CD14-positive monocyte (primary cell): ENCODE results near the gene CBX3. TPM values are rescaled to one million over a fixed set of nuclear protein-coding genes. Genes with fewer than 3 reads are reported as not detected.
A peak's percentile ranks its signal among the peaks of the same experiment; 100 is the strongest.

ENCODE experiments used
- DNase-seq, 3 donors: peaks; one replicate each; pipeline ENCODE4 v3.0.0-alpha.2; 2011 to 2022
- H2AFZ ChIP-seq: 2 replicates; pipeline ENCODE4 v1.6.0; 2012; ENCODE audit warnings: mild to moderate bottlenecking, low read depth, low read length, inconsistent platforms; ENCODE audit not compliant: insufficient read depth, poor library complexity, severe bottlenecking
- H3K27ac ChIP-seq, 2 donors: 1 replicate in 1 of 2; 2 replicates in 1 of 2; pipeline ENCODE4 v1.5.1; 2012 to 2013; ENCODE audit warnings: low read length in 2 of 2, control low read depth in 1 of 2, inconsistent platforms in 1 of 2, low read depth in 1 of 2, mild to moderate bottlenecking in 1 of 2
- H3K27me3 ChIP-seq, 2 donors: one replicate each; pipeline versions ENCODE4 v1.6.0 to v1.6.1; 2011 to 2013; ENCODE audit warnings: low read length in 2 of 2; ENCODE audit not compliant: control insufficient read depth in 2 of 2, insufficient read depth in 2 of 2
- H3K36me3 ChIP-seq, 2 donors: replicated peaks in 1 of 2; 1 replicate in 1 of 2; 2 replicates in 1 of 2; pipeline versions ENCODE4 v1.5.1 to v1.6.1; 2012 to 2013; ENCODE audit warnings: low read length in 2 of 2, control low read depth in 1 of 2, inconsistent platforms in 1 of 2, mild to moderate bottlenecking in 1 of 2; ENCODE audit not compliant: insufficient read depth in 2 of 2, control insufficient read depth in 1 of 2
- H3K4me1 ChIP-seq, 2 donors: 1 replicate in 1 of 2; 2 replicates in 1 of 2; pipeline versions ENCODE4 v1.5.1 to v1.6.1; 2012 to 2013; ENCODE audit warnings: low read length in 2 of 2, control low read depth in 1 of 2, inconsistent platforms in 1 of 2, mild to moderate bottlenecking in 1 of 2, moderate library complexity in 1 of 2; ENCODE audit not compliant: insufficient read depth in 2 of 2, control insufficient read depth in 1 of 2
- H3K4me2 ChIP-seq: replicated peaks from 2 replicates; pipeline ENCODE3; 2012; ENCODE audit warnings: low read length, moderate library complexity, mild to moderate bottlenecking; ENCODE audit not compliant: poor library complexity, severe bottlenecking; ENCODE audit errors: extremely low read depth
- H3K4me3 ChIP-seq, 3 experiments: fragments of 200-600 bp in 1 of 3; sonication (generic) in 1 of 3; replicated peaks in 1 of 3; 1 replicate in 2 of 3; 2 replicates in 1 of 3; pipeline ENCODE4 v1.5.1; 2011 to 2013; ENCODE audit warnings: low read length in 3 of 3, mild to moderate bottlenecking in 3 of 3, control low read depth in 2 of 3, low read depth in 2 of 3, inconsistent platforms in 1 of 3, moderate library complexity in 1 of 3
- H3K79me2 ChIP-seq: 2 replicates; pipeline ENCODE4 v1.6.0; 2012; ENCODE audit warnings: mild to moderate bottlenecking, control low read depth, inconsistent platforms, low read length, moderate library complexity; ENCODE audit not compliant: insufficient read depth
- H3K9ac ChIP-seq: 2 replicates; pipeline ENCODE4 v1.6.0; 2017; ENCODE audit warnings: low read length, mild to moderate bottlenecking; ENCODE audit not compliant: insufficient read depth, poor library complexity, severe bottlenecking
- H3K9me3 ChIP-seq, 2 donors: replicated peaks in 1 of 2; 1 replicate in 1 of 2; 2 replicates in 1 of 2; pipeline versions ENCODE4 v1.5.1 to v1.6.1; 2012 to 2013; ENCODE audit warnings: low read length in 2 of 2, control low read depth in 1 of 2; ENCODE audit not compliant: control insufficient read depth in 1 of 2, insufficient read depth in 1 of 2
- H4K20me1 ChIP-seq: 2 replicates; pipeline ENCODE4 v1.6.0; 2012; ENCODE audit warnings: mild to moderate bottlenecking, low read length, control low read depth, moderate library complexity; ENCODE audit not compliant: insufficient read depth
- H3K27ac Mint-ChIP-seq, 7 donors: one replicate each; pipeline ENCODE4 v1.8.0; 2020; ENCODE audit warnings: mild to moderate bottlenecking in 7 of 7, mixed read lengths in 7 of 7, moderate library complexity in 6 of 7, inconsistent platforms in 2 of 7
- H3K27me3 Mint-ChIP-seq, 3 donors: one replicate each; pipeline ENCODE4 v1.8.0; 2021 to 2022; ENCODE audit warnings: low read depth in 3 of 3, mild to moderate bottlenecking in 3 of 3, mixed read lengths in 3 of 3, moderate library complexity in 3 of 3, inconsistent platforms in 1 of 3
- H3K36me3 Mint-ChIP-seq, 2 donors: one replicate each; pipeline ENCODE4 v1.8.0; 2020; ENCODE audit warnings: mixed read lengths in 2 of 2, inconsistent platforms in 1 of 2, mild to moderate bottlenecking in 1 of 2
- H3K4me1 Mint-ChIP-seq: one replicate; pipeline ENCODE4 v1.8.0; 2020; ENCODE audit warnings: mild to moderate bottlenecking, mixed read lengths
- H3K4me3 Mint-ChIP-seq, 2 donors: one replicate each; pipeline ENCODE4 v1.8.0; 2020; ENCODE audit warnings: mild to moderate bottlenecking in 2 of 2, mixed read lengths in 2 of 2, moderate library complexity in 1 of 2
- H3K9me3 Mint-ChIP-seq, 7 donors: one replicate each; pipeline ENCODE4 v1.8.0; 2020 to 2022; ENCODE audit warnings: mixed read lengths in 7 of 7, mild to moderate bottlenecking in 6 of 7, moderate library complexity in 6 of 7, inconsistent platforms in 2 of 7
- WGBS: methylation state at CpG from one replicate; pipeline ENCODE4 v1.1.5; 2013; ENCODE audit warnings: missing lambda C conversion rate; ENCODE audit not compliant: insufficient coverage; 5-methylcytosine and 5-hydroxymethylcytosine counted together
- intact Hi-C, 2 donors: fragments of 100-400 bp; cut with micrococcal nuclease; formaldehyde crosslinking; loops; one replicate each; pipeline versions ENCODE4 v1.15.0 to v1.15.1; 2023
- polyA plus RNA-seq, 3 donors: library from polyadenylated mRNA; depleted of rRNA in 1 of 3; unstranded in 2 of 3; stranded (reverse) in 1 of 3; fragments of 300-500 nt in 2 of 3; fragments of >200 nt in 1 of 3; fragmentation: Illumina TruSeq in 2 of 3; gene quantifications; 1 replicate in 2 of 3; 2 replicates in 1 of 3; pipeline ENCODE4 v1.2.3, GENCODE V29; 2012 to 2021
- TF ChIP-seq, protein P1 (sequence below): fragments of 200-600 bp; IDR thresholded peaks from one replicate; pipeline ENCODE4 v1.8.0; 2022; ENCODE audit warnings: antibody characterized with exemption, mild to moderate bottlenecking

CBX3 gene
- polyA plus RNA-seq, 3 donors = 48.1 to 78.1 (median 63.7) TPM

DNA sequence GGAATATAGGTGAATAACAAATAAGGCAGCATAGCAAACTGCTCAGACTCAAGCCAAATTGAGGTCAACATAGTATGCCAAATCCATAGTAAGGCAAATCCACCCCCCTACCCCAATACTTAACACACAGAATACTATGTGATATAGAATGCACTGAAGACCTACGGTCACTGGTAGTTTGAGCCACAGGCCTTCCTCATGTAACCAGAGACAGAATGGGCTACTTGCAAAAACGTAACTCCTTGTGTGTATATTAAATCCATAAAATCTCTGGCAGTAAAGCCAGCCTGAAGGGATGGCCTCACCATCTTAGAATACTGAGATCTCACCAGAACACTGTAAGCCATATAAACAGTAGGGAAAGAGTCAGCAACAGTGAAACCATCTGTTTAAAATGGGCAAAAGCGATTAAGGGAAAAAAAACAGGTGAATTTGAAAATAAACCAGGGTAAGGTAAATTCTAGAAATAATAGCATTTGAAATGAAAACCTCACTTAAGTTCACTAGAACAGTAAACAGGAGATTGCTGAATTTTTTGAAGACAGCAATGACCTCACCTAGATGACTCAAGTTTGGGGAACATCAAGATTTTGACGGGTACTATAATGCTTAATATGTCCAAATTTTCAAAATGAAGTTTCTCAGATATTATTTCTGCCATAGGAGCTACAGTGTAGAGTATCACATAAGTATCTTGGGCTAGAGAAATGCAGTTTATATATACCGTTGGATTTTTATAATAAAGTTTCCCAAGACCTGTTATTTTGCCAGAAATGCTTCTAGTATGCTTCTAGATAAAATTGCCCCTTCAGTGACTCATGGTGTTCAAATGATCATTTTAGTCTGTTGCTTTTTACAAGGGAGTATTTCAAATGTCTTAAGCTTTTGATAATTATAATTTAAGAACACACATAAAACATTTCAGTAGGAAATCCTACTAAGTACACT, 14.9 kb upstream of the CBX3 start:
- Mint-ChIP-seq H3K4me1 (peaks cover 31% of the 10 kb centered on the region), H3K36me3 (peaks cover 25 to 43% of the 10 kb centered on the region in 2 donors), H3K9me3 (no peaks in the 10 kb centered on the region), H3K27ac (peak overlapping the region in 4 of 7 donors; percentile 12 to 71 (median 56)), H3K4me3 (no peak overlapping the region), H3K27me3 (no peaks in the 10 kb centered on the region)
- TF ChIP-seq, protein P1, sequence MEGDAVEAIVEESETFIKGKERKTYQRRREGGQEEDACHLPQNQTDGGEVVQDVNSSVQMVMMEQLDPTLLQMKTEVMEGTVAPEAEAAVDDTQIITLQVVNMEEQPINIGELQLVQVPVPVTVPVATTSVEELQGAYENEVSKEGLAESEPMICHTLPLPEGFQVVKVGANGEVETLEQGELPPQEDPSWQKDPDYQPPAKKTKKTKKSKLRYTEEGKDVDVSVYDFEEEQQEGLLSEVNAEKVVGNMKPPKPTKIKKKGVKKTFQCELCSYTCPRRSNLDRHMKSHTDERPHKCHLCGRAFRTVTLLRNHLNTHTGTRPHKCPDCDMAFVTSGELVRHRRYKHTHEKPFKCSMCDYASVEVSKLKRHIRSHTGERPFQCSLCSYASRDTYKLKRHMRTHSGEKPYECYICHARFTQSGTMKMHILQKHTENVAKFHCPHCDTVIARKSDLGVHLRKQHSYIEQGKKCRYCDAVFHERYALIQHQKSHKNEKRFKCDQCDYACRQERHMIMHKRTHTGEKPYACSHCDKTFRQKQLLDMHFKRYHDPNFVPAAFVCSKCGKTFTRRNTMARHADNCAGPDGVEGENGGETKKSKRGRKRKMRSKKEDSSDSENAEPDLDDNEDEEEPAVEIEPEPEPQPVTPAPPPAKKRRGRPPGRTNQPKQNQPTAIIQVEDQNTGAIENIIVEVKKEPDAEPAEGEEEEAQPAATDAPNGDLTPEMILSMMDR = no peak
- Histone ChIP-seq H3K4me3 (no peak overlapping the region), H3K4me1 (no peaks in the 10 kb centered on the region), H3K27me3 (no peaks in the 10 kb centered on the region), H3K27ac (no peak overlapping the region), H3K9me3 (no peaks in the 10 kb centered on the region), H2AFZ (no peak overlapping the region), H3K36me3 (peaks cover 30 to 35% of the 10 kb centered on the region in 2 donors), H3K9ac (no peak overlapping the region), H3K79me2 (peaks cover 25% of the 10 kb centered on the region), H3K4me2 (no peak overlapping the region), H4K20me1 (peaks cover 98% of the 10 kb centered on the region)
- peak in 2 of 3 donors; percentile 28 to 49 for DNase-seq
- intact Hi-C loops = no loop called here
- no CpG with 5 or more reads among the region's 5 CpGs for WGBS

GRCh38 chr7:26187380-26188205, 14.0 kb upstream of the CBX3 start:
- Histone ChIP-seq H3K27ac (no peak overlapping the region), H3K9me3 (no peaks in the 10 kb centered on the region), H3K4me3 (no peak overlapping the region), H3K79me2 (peaks cover 34% of the 10 kb centered on the region), H4K20me1 (peaks cover 98% of the 10 kb centered on the region), H2AFZ (no peak overlapping the region), H3K27me3 (no peaks in the 10 kb centered on the region), H3K36me3 (peaks cover 38 to 45% of the 10 kb centered on the region in 2 donors), H3K4me1 (peaks cover 2 to 7% of the 10 kb centered on the region in 2 donors), H3K9ac (no peak overlapping the region), H3K4me2 (no peak overlapping the region)
- WGBS = 71% methylated on average over 5 of the region's 11 CpGs
- H3K36me3 Mint-ChIP-seq = peaks cover 34 to 53% of the 10 kb centered on the region in 2 donors
- H3K4me1 Mint-ChIP-seq = peaks cover 40% of the 10 kb centered on the region
- H3K9me3 Mint-ChIP-seq = no peaks in the 10 kb centered on the region
- H3K27me3 Mint-ChIP-seq = no peaks in the 10 kb centered on the region
- no peak overlapping the region for H3K4me3 Mint-ChIP-seq
- H3K27ac Mint-ChIP-seq = peak overlapping the region in 6 of 7 donors; percentile 49 to 71 (median 61)
- TF ChIP-seq, protein P1 = no peak
- intact Hi-C loops = no loop called here
- DNase-seq = peak in 2 of 3 donors; percentile 38
